Neural cell (in vitro differentiated cells): ENCODE data around the gene RANBP10. TPM values are rescaled to one million over a fixed set of nuclear protein-coding genes. Genes with fewer than 3 reads are reported as not detected.

Experiments used
- polyA plus RNA-seq: library from polyadenylated mRNA; depleted of rRNA; stranded (reverse); fragments of >200 nt; gene quantifications from 2 replicates; pipeline ENCODE4 v1.2.3, GENCODE V29; 2014
- small RNA-seq, 3 experiments: library from RNA; depleted of rRNA; stranded (forward); fragments of <200 nt; gene quantifications; one replicate each; pipeline ENCODE3, GENCODE V24; 2012

RANBP10 gene
- polyA plus RNA-seq, 1 donor from 2014 or later, result 10.9 TPM

Small RNA genes lying within 50 kb of the gene (small RNA-seq; reads per million reads assigned to genes)
- 0 reads per million in 3 experiments for gene AC040162.2

Other genes starting within 250 kb of the RANBP10 start
- 40.4 and 42.8 TPM in 2 replicates for gene CTCF, start 244.0 kb downstream of the RANBP10 start, polyA plus RNA-seq
- 1.8 and 7.1 TPM in 2 replicates for gene CARMIL2, start 161.4 kb downstream of the RANBP10 start, polyA plus RNA-seq
- gene ACD, start 146.3 kb downstream of the RANBP10 start, polyA plus RNA-seq, result 98.6 and 108 TPM in 2 replicates
- 34.2 and 34.8 TPM in 2 replicates for gene PARD6A, start 145.6 kb downstream of the RANBP10 start, polyA plus RNA-seq
- 29.9 and 36.6 TPM in 2 replicates for gene ENKD1, start 139.8 kb downstream of the RANBP10 start, polyA plus RNA-seq
- 1.4 and 2.4 TPM in 2 replicates for gene C16orf86, start 139.7 kb downstream of the RANBP10 start, polyA plus RNA-seq
- 88.4 and 106 TPM in 2 replicates for gene GFOD2, start 87.2 kb downstream of the RANBP10 start, polyA plus RNA-seq
- 24.2 and 31.0 TPM in 2 replicates for gene TSNAXIP1, start 329 bp upstream of the RANBP10 start, polyA plus RNA-seq
- gene THAP11, start 35.8 kb upstream of the RANBP10 start, polyA plus RNA-seq, result 42.6 and 50.7 TPM in 2 replicates
- gene NUTF2, start 40.4 kb upstream of the RANBP10 start, polyA plus RNA-seq, result 98.6 and 144 TPM in 2 replicates
- gene CENPT, start 41.1 kb upstream of the RANBP10 start, polyA plus RNA-seq, result 104 and 135 TPM in 2 replicates
- 66.0 and 81.7 TPM in 2 replicates for gene EDC4, start 66.5 kb upstream of the RANBP10 start, polyA plus RNA-seq
- 2.2 TPM in 1 of 2 replicates, not detected in the other for gene NRN1L, start 78.3 kb upstream of the RANBP10 start, polyA plus RNA-seq
- gene PSKH1, start 86.7 kb upstream of the RANBP10 start, polyA plus RNA-seq, result 3.8 and 8.1 TPM in 2 replicates
- 3.2 and 3.8 TPM in 2 replicates for gene CTRL, start 125.3 kb upstream of the RANBP10 start, polyA plus RNA-seq
- 33.6 and 46.4 TPM in 2 replicates for gene PSMB10, start 130.3 kb upstream of the RANBP10 start, polyA plus RNA-seq
- 0.32 TPM in 1 of 2 replicates, not detected in the other for gene LCAT, start 137.6 kb upstream of the RANBP10 start, polyA plus RNA-seq
- 0.11 TPM in 1 of 2 replicates, not detected in the other for gene SLC12A4, start 162.1 kb upstream of the RANBP10 start, polyA plus RNA-seq
- gene DPEP3, start 173.9 kb upstream of the RANBP10 start, polyA plus RNA-seq, result not detected in 2 replicates
- gene DPEP2, start 192.9 kb upstream of the RANBP10 start, polyA plus RNA-seq, result not detected in 2 replicates
- not detected in 2 replicates for gene DPEP2NB, start 209.4 kb upstream of the RANBP10 start, polyA plus RNA-seq
- 13.9 and 18.0 TPM in 2 replicates for gene DDX28, start 216.7 kb upstream of the RANBP10 start, polyA plus RNA-seq
- 22.4 and 22.8 TPM in 2 replicates for gene DUS2, start 216.7 kb upstream of the RANBP10 start, polyA plus RNA-seq